Karpas-422 (cell line): ENCODE measurements around the gene CDCA7L. TPM values are rescaled to one million over a fixed set of nuclear protein-coding genes. Genes with fewer than 3 reads are reported as not detected.

Experiments
- DNase-seq: peaks from one replicate; pipeline ENCODE4 v3.0.0-alpha.2; 2015
- H2AFZ ChIP-seq: fragments of 200-600 bp; sonication (generic); 2 replicates; pipeline ENCODE4 v1.6.1; 2014; ENCODE audit warnings: antibody characterized with exemption, low read length, mixed read lengths
- H3K27ac ChIP-seq: fragments of 200-600 bp; sonication (generic); 2 replicates; pipeline ENCODE4 v1.5.1; 2014; ENCODE audit warnings: mild to moderate bottlenecking, low read length, moderate library complexity
- H3K27me3 ChIP-seq: fragments of 200-600 bp; sonication (generic); 2 replicates; pipeline ENCODE4 v1.6.1; 2014; ENCODE audit warnings: low read length, mixed read lengths
- H3K36me3 ChIP-seq: fragments of 200-600 bp; sonication (generic); 2 replicates; pipeline ENCODE4 v1.6.1; 2014; ENCODE audit warnings: low read length, mixed read lengths; ENCODE audit not compliant: insufficient read depth
- H3K4me1 ChIP-seq: fragments of 200-600 bp; sonication (generic); 2 replicates; pipeline ENCODE4 v1.6.1; 2014; ENCODE audit warnings: mild to moderate bottlenecking, low read length, mixed read lengths
- H3K4me2 ChIP-seq: fragments of 200-600 bp; sonication (generic); 2 replicates; pipeline ENCODE4 v1.6.1; 2014; ENCODE audit warnings: low read length, low read depth, mild to moderate bottlenecking; ENCODE audit not compliant: poor library complexity, severe bottlenecking
- H3K4me3 ChIP-seq: fragments of 200-600 bp; sonication (generic); 2 replicates; pipeline ENCODE4 v1.5.1; 2014; ENCODE audit warnings: mild to moderate bottlenecking, antibody characterized with exemption, low read length, mixed read lengths
- H3K79me2 ChIP-seq: fragments of 200-600 bp; sonication (generic); 2 replicates; pipeline ENCODE4 v1.6.1; 2014; ENCODE audit warnings: mild to moderate bottlenecking, low read length, mixed read lengths
- H3K9ac ChIP-seq: fragments of 200-600 bp; sonication (generic); 2 replicates; pipeline ENCODE4 v1.6.0; 2014; ENCODE audit warnings: low read length
- H3K9me2 ChIP-seq: fragments of 200-600 bp; sonication (generic), shearing (Covaris generic); replicated peaks from 2 replicates; pipeline ENCODE4 v1.6.0; 2014; ENCODE audit warnings: mild to moderate bottlenecking, low read length, moderate library complexity; ENCODE audit not compliant: insufficient read depth
- H3K9me3 ChIP-seq: fragments of 300-700, 200-600 bp; sonication (generic); 2 replicates; pipeline ENCODE4 v1.6.1; 2014; ENCODE audit warnings: low read length, mixed read lengths
- H4K20me1 ChIP-seq: fragments of 200-600 bp; sonication (generic); 2 replicates; pipeline ENCODE4 v1.6.1; 2014; ENCODE audit warnings: mild to moderate bottlenecking, antibody characterized with exemption, low read length, low read depth; ENCODE audit not compliant: insufficient read depth
- total RNA-seq: library from RNA; depleted of rRNA; stranded (reverse); fragments of >200 nt; shearing (Covaris generic); gene quantifications from 2 replicates; pipeline ENCODE4 v1.2.3, GENCODE V29; 2014; ENCODE audit warnings: low replicate concordance; rRNA removed

The CDCA7L gene
- total RNA-seq, result 278 and 314 TPM in 2 replicates

DNA sequence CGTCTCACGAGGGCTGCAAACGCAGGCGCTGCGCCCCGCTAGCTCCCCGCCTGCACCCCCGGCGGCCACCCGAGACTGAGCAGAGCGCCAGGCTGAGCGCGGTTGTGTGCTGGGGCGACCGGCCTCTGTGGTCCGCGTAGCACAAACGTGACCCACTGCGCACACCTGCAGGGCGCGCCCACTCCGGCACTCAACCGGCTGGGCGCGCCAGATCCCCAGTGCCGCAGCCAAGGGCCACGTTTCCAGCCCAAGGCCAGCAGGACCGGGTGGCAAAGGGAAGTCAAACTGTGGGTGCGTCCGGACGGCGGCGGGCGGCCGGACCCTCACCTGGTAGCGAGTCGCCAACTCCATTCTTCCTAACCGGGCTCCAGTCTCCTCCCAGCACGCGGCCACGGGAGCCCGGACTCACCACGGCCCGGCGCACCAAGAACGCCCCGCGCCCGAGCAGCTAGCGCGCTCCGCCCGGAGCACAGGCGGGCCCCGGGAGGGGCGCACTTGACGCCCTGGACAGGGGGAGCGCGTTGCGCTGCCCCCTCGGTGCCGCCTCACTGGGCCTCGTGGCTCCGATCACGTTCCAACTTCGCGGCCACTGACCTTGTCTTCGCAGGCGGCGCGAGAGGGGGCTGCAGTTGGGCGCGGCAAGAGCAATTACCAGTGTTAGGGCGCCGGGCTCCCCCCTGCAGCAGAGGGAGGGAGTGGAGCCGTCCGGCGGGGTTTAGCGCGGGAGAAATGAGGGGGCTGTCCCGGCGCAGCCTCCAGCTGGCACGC lies at the start of gene CDCA7L:
Gene CDCA7L (minus strand): TSS at position 446 of the 768 bp plus-strand sequence. CDS start 95 bp downstream, at position 351.
- peak within 1 kb of the TSS; percentile 95 for H3K27ac ChIP-seq
- no peak within 1 kb of the TSS for H2AFZ ChIP-seq
- peak within 1 kb of the TSS; percentile 94 for H3K4me2 ChIP-seq
- H3K9me3 ChIP-seq, result no peaks in the 10 kb centered on the region
- H3K4me1 ChIP-seq, result peaks cover 73% of the 10 kb centered on the region
- H3K4me3 ChIP-seq, result peak within 1 kb of the TSS; percentile 88
- H4K20me1 ChIP-seq, result 0 out of 2 replicates have a peak, but pooled peaks cover 4% of the 10 kb centered on the region
- H3K9ac ChIP-seq, result peak within 1 kb of the TSS; percentile 89
- no peaks in the 10 kb centered on the region for H3K9me2 ChIP-seq
- DNase-seq, result peak; percentile 92
- H3K36me3 ChIP-seq, result peaks cover 9% of the 10 kb centered on the region
- no peaks in the 10 kb centered on the region for H3K27me3 ChIP-seq
- H3K79me2 ChIP-seq, result peaks cover 46% of the 10 kb centered on the region

GRCh38 chr7:21986096-21986495 lies 40.4 kb upstream of the CDCA7L start:
- Histone ChIP-seq H3K27ac (no peak overlapping the region), H3K79me2 (no peaks in the 10 kb centered on the region), H3K4me2 (no peak overlapping the region), H3K4me1 (peaks cover 24% of the 10 kb centered on the region), H2AFZ (no peak overlapping the region), H3K9ac (no peak overlapping the region), H3K27me3 (no peaks in the 10 kb centered on the region), H3K4me3 (no peak overlapping the region), H3K9me3 (no peaks in the 10 kb centered on the region), H4K20me1 (no peaks in the 10 kb centered on the region), H3K9me2 (no peaks in the 10 kb centered on the region), H3K36me3 (no peaks in the 10 kb centered on the region)
- DNase-seq, result no peak

DNA sequence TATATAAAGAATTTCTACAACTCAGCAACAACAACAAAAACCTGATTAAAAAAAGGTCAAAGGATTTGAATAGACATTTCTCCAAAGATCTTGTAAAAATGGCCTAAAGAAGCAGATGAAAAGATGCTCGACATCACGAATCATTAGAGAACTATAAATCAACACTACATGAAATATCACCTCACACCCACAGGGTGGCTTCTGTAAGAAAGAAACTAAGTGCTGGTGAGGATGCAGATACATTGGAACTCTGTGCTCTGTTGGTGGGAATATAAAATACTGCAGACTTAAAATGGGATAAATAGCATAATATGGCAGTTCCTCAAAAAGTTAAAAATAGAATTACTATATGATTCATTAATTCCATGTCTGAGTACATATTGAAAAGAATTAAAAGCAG lies 38.3 kb upstream of the CDCA7L start:
- Histone ChIP-seq H4K20me1 (no peaks in the 10 kb centered on the region), H3K9ac (no peak overlapping the region), H3K27me3 (no peaks in the 10 kb centered on the region), H3K9me2 (no peaks in the 10 kb centered on the region), H3K4me2 (no peak overlapping the region), H3K27ac (no peak overlapping the region), H3K4me1 (peaks cover 33% of the 10 kb centered on the region), H3K4me3 (no peak overlapping the region), H3K36me3 (no peaks in the 10 kb centered on the region), H3K9me3 (no peaks in the 10 kb centered on the region), H2AFZ (0 out of 2 replicates have a peak overlapping the region, but pooled peaks have one; percentile 12), H3K79me2 (no peaks in the 10 kb centered on the region)
- peak; percentile 57 for DNase-seq

- Histone ChIP-seq H3K9me2 (no peaks in the 10 kb centered on the region), H3K27ac (no peak overlapping the region), H3K4me3 (no peak overlapping the region), H3K9ac (no peak overlapping the region), H2AFZ (peak overlapping the region; percentile 12; the same call in 1 of the 2 replicates), H3K4me2 (no peak overlapping the region), H3K4me1 (peaks cover 33% of the 10 kb centered on the region), H3K9me3 (no peaks in the 10 kb centered on the region), H3K79me2 (no peaks in the 10 kb centered on the region), H3K36me3 (no peaks in the 10 kb centered on the region), H4K20me1 (no peaks in the 10 kb centered on the region), H3K27me3 (no peaks in the 10 kb centered on the region)
- DNase-seq, result no peak
These were observed 37.4 kb upstream of the CDCA7L start for GRCh38 chr7:21983056-21983455.

DNA sequence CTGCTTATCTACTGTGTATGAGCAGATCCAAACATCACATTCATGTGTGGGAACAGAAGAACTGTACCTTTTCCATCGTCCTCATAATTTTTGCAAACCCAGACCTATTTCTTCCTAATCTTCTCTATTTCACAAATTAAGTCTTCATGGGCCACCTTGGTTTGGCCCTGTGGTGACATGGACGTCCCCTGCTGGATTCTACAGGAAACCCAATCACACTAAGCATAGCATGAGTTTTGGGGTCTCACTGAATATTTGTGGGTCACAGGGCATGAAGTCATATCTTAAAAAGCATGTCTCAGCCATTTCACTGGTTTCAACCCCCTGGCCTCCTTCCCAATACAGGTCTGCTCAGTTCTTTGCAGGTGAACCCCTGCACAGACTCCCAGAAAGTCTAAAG lies 35.8 kb upstream of the CDCA7L start:
- no peak overlapping the region for H3K4me3 ChIP-seq
- peaks cover 24% of the 10 kb centered on the region for H3K4me1 ChIP-seq
- H3K36me3 ChIP-seq, result no peaks in the 10 kb centered on the region
- H3K27ac ChIP-seq, result no peak overlapping the region
- no peaks in the 10 kb centered on the region for H3K9me3 ChIP-seq
- H3K9ac ChIP-seq, result no peak overlapping the region
- peak overlapping the region; percentile 80 for H2AFZ ChIP-seq
- peak; percentile 60 for DNase-seq
- H4K20me1 ChIP-seq, result no peaks in the 10 kb centered on the region
- no peaks in the 10 kb centered on the region for H3K27me3 ChIP-seq
- no peaks in the 10 kb centered on the region for H3K9me2 ChIP-seq
- no peaks in the 10 kb centered on the region for H3K79me2 ChIP-seq
- H3K4me2 ChIP-seq, result no peak overlapping the region

GRCh38 chr7:21980926-21981500 lies 35.3 kb upstream of the CDCA7L start:
- Histone ChIP-seq H3K27ac (no peak overlapping the region), H3K9me2 (no peaks in the 10 kb centered on the region), H3K4me3 (no peak overlapping the region), H2AFZ (peak overlapping the region; percentile 80), H3K79me2 (no peaks in the 10 kb centered on the region), H4K20me1 (no peaks in the 10 kb centered on the region), H3K4me1 (peaks cover 24% of the 10 kb centered on the region), H3K27me3 (no peaks in the 10 kb centered on the region), H3K4me2 (no peak overlapping the region), H3K9ac (no peak overlapping the region), H3K36me3 (no peaks in the 10 kb centered on the region), H3K9me3 (no peaks in the 10 kb centered on the region)
- DNase-seq, result no peak

GRCh38 chr7:21972397-21972784 lies 26.7 kb upstream of the CDCA7L start:
- Histone ChIP-seq H3K36me3 (no peaks in the 10 kb centered on the region), H2AFZ (peak overlapping the region; percentile 49; the same call in 1 of the 2 replicates), H3K4me2 (no peak overlapping the region)

GRCh38 chr7:21971780-21972396 lies 26.2 kb upstream of the CDCA7L start:
- no peaks in the 10 kb centered on the region for H3K79me2 ChIP-seq
- no peaks in the 10 kb centered on the region for H4K20me1 ChIP-seq
- H3K9me2 ChIP-seq, result no peaks in the 10 kb centered on the region
- H3K27me3 ChIP-seq, result no peaks in the 10 kb centered on the region
- H3K9me3 ChIP-seq, result no peaks in the 10 kb centered on the region
- H2AFZ ChIP-seq, result no peak overlapping the region; the same call in 1 of the 2 replicates
- H3K27ac ChIP-seq, result no peak overlapping the region
- no peak for DNase-seq
- no peaks in the 10 kb centered on the region for H3K36me3 ChIP-seq
- no peak overlapping the region for H3K4me3 ChIP-seq
- no peak overlapping the region for H3K4me2 ChIP-seq
- peaks cover 36% of the 10 kb centered on the region for H3K4me1 ChIP-seq
- H3K9ac ChIP-seq, result no peak overlapping the region

More at GRCh38 chr7:21972397-21972784, 26.7 kb upstream of the CDCA7L start:
- Histone ChIP-seq H3K4me3 (no peak overlapping the region), H3K9me2 (no peaks in the 10 kb centered on the region), H3K79me2 (no peaks in the 10 kb centered on the region), H3K4me1 (peaks cover 31% of the 10 kb centered on the region), H3K9me3 (no peaks in the 10 kb centered on the region), H4K20me1 (no peaks in the 10 kb centered on the region), H3K27me3 (no peaks in the 10 kb centered on the region), H3K27ac (no peak overlapping the region), H3K9ac (no peak overlapping the region)
- no peak for DNase-seq
